ENCODE results near the gene HOXA6. TPM values are rescaled to one million over a fixed set of nuclear protein-coding genes. Genes with fewer than 3 reads are reported as not detected.
A peak's percentile ranks its signal among the peaks of the same experiment; 100 is the strongest.

The HOXA6 gene
- not detected for total RNA-seq

DNA sequence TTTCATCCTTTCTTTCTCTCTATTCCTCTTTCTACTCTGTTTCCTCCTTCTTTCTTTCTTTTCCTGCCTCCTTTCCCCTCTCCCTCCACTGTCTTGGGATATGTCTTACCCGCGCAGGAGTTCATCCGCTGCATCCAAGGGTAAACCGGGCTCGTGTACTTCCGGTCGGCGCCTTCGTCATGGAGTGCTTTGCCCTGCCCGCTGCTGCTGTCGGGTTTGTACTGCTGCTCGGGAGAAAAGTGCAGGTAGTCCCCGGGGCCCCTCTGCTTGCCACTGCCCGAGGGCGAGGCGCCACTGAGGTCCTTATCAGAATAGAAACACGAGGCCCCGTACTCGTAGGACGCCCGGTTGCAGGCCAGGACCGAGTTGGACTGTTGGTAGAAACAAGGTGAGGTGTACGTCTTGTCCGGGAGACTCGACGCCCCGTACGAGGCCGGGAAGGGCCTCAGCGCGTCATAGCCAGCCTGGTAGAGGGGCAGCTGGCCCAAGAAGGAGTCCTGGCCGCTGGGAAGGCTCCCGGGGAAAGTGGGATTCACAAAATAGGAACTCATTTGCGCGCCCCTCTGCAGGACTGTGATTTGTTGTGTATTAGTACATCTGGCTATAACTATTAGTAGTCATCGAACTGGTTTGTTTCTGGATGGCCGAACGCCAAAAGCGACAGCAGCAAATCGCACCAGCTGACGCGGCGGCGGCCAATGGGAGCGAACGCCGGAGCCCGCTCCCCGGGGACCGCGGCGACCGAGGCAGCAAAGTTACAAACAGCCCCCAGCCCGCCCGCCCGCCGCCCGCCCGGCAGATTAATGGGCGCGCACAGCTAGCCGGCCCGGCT, at the start of gene HOXA6:
HOXA6 (minus strand) TSS at position 576 of the 832 bp plus-strand sequence; CDS start at position 551, 25 bp downstream.
- Mint-ChIP-seq H3K27ac (no peak within 1 kb of the TSS), H3K4me1 (ENCODE audit: low read depth) (peaks cover 22% of the 10 kb centered on the region), H3K9me3 (no peaks in the 10 kb centered on the region), H3K27me3 (ENCODE audit: low read depth) (peaks cover 75% of the 10 kb centered on the region), H3K4me3 (peak within 1 kb of the TSS; percentile 42), H3K36me3 (ENCODE audit: low read depth) (no peaks in the 10 kb centered on the region)
- CTCF ChIA-PET = interaction anchor here (1.2 to 1.4 kb wide), 2 partner anchors 10 to 11 kb away, joined by 3 read pairs; partner anchors contain the start of gene HOXA7
- intact Hi-C loops (cut with micrococcal nuclease) = no loop called here
- DNase-seq = no peak

GRCh38 chr7:27196287-27196767, 48.8 kb upstream of the HOXA6 start:
- no peak overlapping the region for H3K4me3 Mint-ChIP-seq
- intact Hi-C loops (cut with micrococcal nuclease) = loop anchor here (1.0 to 2.0 kb wide), 8 partner anchors 380 to 900 kb away; partner anchors contain the start of gene HIBADH
- no peaks in the 10 kb centered on the region for H3K36me3 Mint-ChIP-seq (ENCODE audit: low read depth)
- no peaks in the 10 kb centered on the region for H3K9me3 Mint-ChIP-seq
- DNase-seq = peak; percentile 92
- H3K4me1 Mint-ChIP-seq (ENCODE audit: low read depth) = peaks cover 31% of the 10 kb centered on the region
- H3K27me3 Mint-ChIP-seq (ENCODE audit: low read depth) = peaks cover 76% of the 10 kb centered on the region
- CTCF ChIA-PET = interaction anchor here (0.6 to 2.1 kb wide), 35 partner anchors 8 to 898 kb away, joined by 3 to 14 read pairs (median 4); partner anchors contain the start of genes EVX1 and HOXA11
- no peak overlapping the region for H3K27ac Mint-ChIP-seq

- Mint-ChIP-seq H3K36me3 (ENCODE audit: low read depth) (no peaks in the 10 kb centered on the region), H3K4me1 (ENCODE audit: low read depth) (peaks cover 19% of the 10 kb centered on the region), H3K27ac (no peak overlapping the region), H3K27me3 (ENCODE audit: low read depth) (peaks cover 78% of the 10 kb centered on the region), H3K9me3 (no peaks in the 10 kb centered on the region), H3K4me3 (no peak overlapping the region)
- CTCF ChIA-PET = interaction anchor here (0.5 to 2.1 kb wide), 11 partner anchors 10 to 883 kb away, joined by 3 to 14 read pairs (median 5); partner anchors contain the start of gene HOXA11
- intact Hi-C loops (cut with micrococcal nuclease) = loop anchor here (1.0 kb wide), 1 partner anchor 8 kb away; no protein-coding TSS in a partner anchor
- no peak for DNase-seq
These were observed 47.3 kb upstream of the HOXA6 start for GRCh38 chr7:27194686-27195379.

DNA sequence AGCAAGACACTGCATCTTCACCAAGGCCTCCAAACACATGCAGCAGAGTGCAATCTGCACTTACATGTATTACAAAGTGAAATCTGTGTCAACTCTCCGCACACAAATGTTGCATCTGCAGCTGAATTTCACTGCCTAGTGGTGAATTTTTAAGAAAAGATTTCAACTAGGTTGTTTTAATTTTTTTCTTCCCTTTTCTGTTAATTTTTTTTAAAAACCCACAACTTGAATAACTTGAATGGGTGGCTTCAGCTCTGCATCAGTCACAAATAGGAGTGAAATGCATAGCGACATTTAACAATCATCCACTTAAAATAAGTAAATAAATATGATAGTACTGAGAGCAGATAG, 46.4 kb upstream of the HOXA6 start:
- intact Hi-C loops (cut with micrococcal nuclease) = no loop called here

GRCh38 chr7:27193335-27194001, 45.9 kb upstream of the HOXA6 start:
- CTCF ChIA-PET = interaction anchor here (0.7 to 1.6 kb wide), 4 partner anchors 14 to 49 kb away, joined by 3 to 9 read pairs (median 6); partner anchors contain the start of gene EVX1
- H3K4me1 Mint-ChIP-seq (ENCODE audit: low read depth) = peaks cover 22% of the 10 kb centered on the region
- peaks cover 83% of the 10 kb centered on the region for H3K27me3 Mint-ChIP-seq (ENCODE audit: low read depth)
- H3K9me3 Mint-ChIP-seq = no peaks in the 10 kb centered on the region
- no peak overlapping the region for H3K4me3 Mint-ChIP-seq
- DNase-seq = no peak
- H3K27ac Mint-ChIP-seq = no peak overlapping the region
- intact Hi-C loops (cut with micrococcal nuclease) = loop anchor here (2.0 kb wide), 1 partner anchor 47 kb away; no protein-coding TSS in a partner anchor
- no peaks in the 10 kb centered on the region for H3K36me3 Mint-ChIP-seq (ENCODE audit: low read depth)

More for the DNA sequence above, 46.4 kb upstream of the HOXA6 start:
- CTCF ChIA-PET = interaction anchor here (0.7 to 1.6 kb wide), 5 partner anchors 15 to 591 kb away, joined by 3 to 9 read pairs (median 5); partner anchors contain the start of gene EVX1
- Mint-ChIP-seq H3K27ac (no peak overlapping the region), H3K4me1 (ENCODE audit: low read depth) (peaks cover 22% of the 10 kb centered on the region), H3K27me3 (ENCODE audit: low read depth) (peaks cover 83% of the 10 kb centered on the region), H3K9me3 (no peaks in the 10 kb centered on the region), H3K4me3 (no peak overlapping the region), H3K36me3 (ENCODE audit: low read depth) (no peaks in the 10 kb centered on the region)
- no peak for DNase-seq

DNA sequence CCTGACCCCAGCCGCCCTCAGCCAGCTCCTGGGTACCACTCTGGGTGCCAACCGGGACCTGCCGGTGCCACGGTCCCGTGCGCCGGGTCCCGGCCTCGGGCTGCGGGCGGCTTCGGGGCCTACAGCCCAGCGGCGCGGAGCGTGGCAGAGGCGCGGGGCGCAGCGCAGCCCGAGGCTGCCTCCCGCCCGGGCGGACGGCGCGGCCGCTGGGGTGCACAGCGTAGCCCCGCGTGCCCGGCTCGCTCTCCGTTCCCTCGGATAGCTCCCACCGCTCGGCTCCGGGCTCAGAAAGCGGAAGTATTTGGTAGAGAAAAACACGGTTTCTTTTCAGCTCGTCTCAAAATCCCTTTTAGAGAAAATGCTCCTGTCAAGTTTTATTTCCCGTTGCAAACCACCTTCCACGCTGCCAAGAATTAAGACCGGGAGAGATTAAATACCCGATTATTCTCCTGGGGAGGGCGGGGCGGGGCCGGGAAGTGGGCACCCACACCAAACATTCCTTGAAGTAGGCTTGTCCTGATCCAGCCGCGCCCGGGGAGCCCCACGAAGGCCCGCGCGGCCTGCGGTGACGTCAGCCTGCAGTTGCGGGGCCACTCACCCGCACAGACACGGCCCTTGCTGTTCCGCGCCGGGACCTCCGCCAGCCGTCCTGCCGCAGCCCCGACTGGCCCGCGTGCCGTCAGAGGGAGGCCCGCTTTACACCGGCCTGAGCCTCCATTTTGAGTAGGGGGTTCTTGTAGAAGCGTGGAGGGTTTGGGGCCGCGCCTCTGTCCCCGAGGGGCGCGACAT, 45.2 kb upstream of the HOXA6 start:
- peak overlapping the region; percentile 57 for H3K4me3 Mint-ChIP-seq
- DNase-seq = no peak
- no peak overlapping the region for H3K27ac Mint-ChIP-seq
- intact Hi-C loops (cut with micrococcal nuclease) = loop anchor here (2.0 kb wide), 1 partner anchor 48 kb away; no protein-coding TSS in a partner anchor
- CTCF ChIA-PET = interaction anchor here (1.4 to 1.6 kb wide), 2 partner anchors 13 to 16 kb away, joined by 3 to 5 read pairs; no protein-coding TSS in a partner anchor
- peaks cover 83% of the 10 kb centered on the region for H3K27me3 Mint-ChIP-seq (ENCODE audit: low read depth)
- no peaks in the 10 kb centered on the region for H3K9me3 Mint-ChIP-seq
- H3K36me3 Mint-ChIP-seq (ENCODE audit: low read depth) = no peaks in the 10 kb centered on the region
- peaks cover 27% of the 10 kb centered on the region for H3K4me1 Mint-ChIP-seq (ENCODE audit: low read depth)

DNA sequence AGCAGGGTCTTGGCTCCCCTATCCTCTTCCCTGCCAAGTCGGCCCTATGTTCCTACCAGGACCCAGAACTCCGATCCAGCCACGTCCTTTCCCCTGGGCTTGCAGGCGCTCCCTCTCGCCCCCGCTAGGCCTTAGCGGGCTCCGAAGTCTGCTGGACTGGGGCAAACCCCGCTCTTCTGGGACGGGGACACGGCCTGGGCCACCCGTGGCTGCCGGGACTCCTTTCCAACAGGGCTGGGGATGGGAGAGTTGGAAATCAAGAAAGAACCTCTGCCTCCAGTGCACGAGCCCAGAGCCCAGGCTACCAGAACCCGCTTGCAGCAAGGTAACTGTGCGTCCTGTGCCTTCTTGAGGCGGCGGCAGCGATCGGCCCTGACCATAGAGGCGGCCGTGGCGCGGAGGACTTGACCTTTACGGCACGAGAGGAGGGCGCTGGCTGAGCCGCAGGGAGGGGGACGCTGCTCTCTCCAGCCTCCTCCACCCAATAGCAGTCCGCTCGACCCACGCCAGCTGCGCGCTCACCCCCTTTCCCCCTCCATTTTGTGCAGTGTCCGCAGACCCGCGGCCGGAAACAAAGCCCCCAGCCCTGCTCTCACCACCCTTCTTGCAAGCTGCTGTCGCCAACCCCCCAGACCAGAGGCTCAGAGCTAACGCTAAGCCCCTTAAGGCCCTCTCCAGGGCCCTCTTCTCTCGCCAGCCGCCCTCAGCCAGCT, 44.4 kb upstream of the HOXA6 start:
- intact Hi-C loops (cut with micrococcal nuclease) = loop anchor here (2.0 kb wide), 1 partner anchor 49 kb away; no protein-coding TSS in a partner anchor
- CTCF ChIA-PET = interaction anchor here (1.4 to 1.6 kb wide), 2 partner anchors 12 to 15 kb away, joined by 3 to 5 read pairs; no protein-coding TSS in a partner anchor
- H3K4me3 Mint-ChIP-seq = peak overlapping the region; percentile 45

GRCh38 chr7:27191161-27191731, 43.7 kb upstream of the HOXA6 start:
- Mint-ChIP-seq H3K4me3 (no peak overlapping the region), H3K9me3 (no peaks in the 10 kb centered on the region), H3K27ac (no peak overlapping the region), H3K36me3 (ENCODE audit: low read depth) (no peaks in the 10 kb centered on the region), H3K4me1 (ENCODE audit: low read depth) (peaks cover 33% of the 10 kb centered on the region), H3K27me3 (ENCODE audit: low read depth) (peaks cover 86% of the 10 kb centered on the region)
- intact Hi-C loops (cut with micrococcal nuclease) = no loop called here
- CTCF ChIA-PET = interaction anchor here (0.9 to 2.7 kb wide), 4 partner anchors 12 to 20 kb away, joined by 3 to 11 read pairs (median 3); no protein-coding TSS in a partner anchor
- DNase-seq = no peak

More for the DNA sequence above, 44.4 kb upstream of the HOXA6 start:
- Mint-ChIP-seq H3K27me3 (ENCODE audit: low read depth) (peaks cover 83% of the 10 kb centered on the region), H3K9me3 (no peaks in the 10 kb centered on the region), H3K36me3 (ENCODE audit: low read depth) (no peaks in the 10 kb centered on the region), H3K27ac (no peak overlapping the region), H3K4me1 (ENCODE audit: low read depth) (peaks cover 31% of the 10 kb centered on the region)
- no peak for DNase-seq

DNA sequence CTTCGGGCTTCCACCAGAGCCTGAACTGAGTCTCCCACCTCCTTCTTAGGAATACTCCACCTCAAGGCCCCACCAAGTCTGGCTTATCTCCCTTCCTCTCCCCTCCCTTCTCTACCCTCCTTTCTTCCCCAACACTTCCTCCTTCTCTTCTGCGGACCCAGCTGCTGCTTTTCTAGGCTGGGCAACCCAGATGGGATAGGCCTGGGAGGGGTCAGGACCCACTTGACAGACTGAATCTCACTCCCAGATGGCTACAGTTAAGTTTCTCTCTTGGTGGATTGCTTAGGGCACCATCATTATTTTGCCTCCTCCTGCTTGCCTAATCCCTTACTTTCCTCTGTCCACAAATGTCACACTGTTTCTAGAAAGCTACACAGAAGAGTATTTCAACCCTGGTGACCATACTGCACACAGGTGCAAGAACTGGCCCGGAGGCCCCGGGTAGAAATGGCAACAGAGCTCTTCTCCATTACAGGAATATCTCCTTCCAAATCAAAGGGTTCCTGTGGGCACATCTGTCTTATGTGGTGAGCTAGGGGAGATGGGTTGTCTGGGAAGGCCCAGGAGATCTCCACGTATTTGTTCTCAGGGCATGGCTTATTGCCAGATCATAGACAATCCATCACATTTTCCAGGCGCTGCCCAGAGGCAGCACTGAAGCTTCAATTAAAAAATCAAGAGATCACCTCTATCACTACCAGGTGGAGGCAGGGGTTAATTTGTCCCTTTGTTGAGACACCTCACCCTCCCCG, 42.6 kb upstream of the HOXA6 start:
- H3K27ac Mint-ChIP-seq = no peak overlapping the region
- intact Hi-C loops (cut with micrococcal nuclease) = loop anchor here (5.0 kb wide), 1 partner anchor 38 kb away; the partner anchor contains the start of gene HOXA3
- CTCF ChIA-PET = interaction anchor here (1.1 to 2.7 kb wide), 3 partner anchors 11 to 29 kb away, joined by 3 to 11 read pairs (median 5); no protein-coding TSS in a partner anchor

More for the DNA sequence above, 42.6 kb upstream of the HOXA6 start:
- no peak for DNase-seq
- peaks cover 41% of the 10 kb centered on the region for H3K4me1 Mint-ChIP-seq (ENCODE audit: low read depth)
- no peak overlapping the region for H3K4me3 Mint-ChIP-seq
- no peaks in the 10 kb centered on the region for H3K9me3 Mint-ChIP-seq
- peaks cover 92% of the 10 kb centered on the region for H3K27me3 Mint-ChIP-seq (ENCODE audit: low read depth)
- no peaks in the 10 kb centered on the region for H3K36me3 Mint-ChIP-seq (ENCODE audit: low read depth)
